H1 (cell line): ENCODE data around the gene COL4A2. TPM values are rescaled to one million over a fixed set of nuclear protein-coding genes. Genes with fewer than 3 reads are reported as not detected.

Experiments used
- CTCF ChIA-PET: fragments of 300-600 bp; sonication (Branson Sonifier 250); formaldehyde crosslinking; loops from one replicate; lab custom pipeline; 2021; ENCODE audit not compliant: partially characterized antibody; lab: Charles Lee
- POLR2A ChIA-PET: fragments of 300-600 bp; sonication (Branson Sonifier 250); formaldehyde crosslinking; loops from one replicate; lab custom pipeline; 2021; ENCODE audit warnings: inconsistent platforms; ENCODE audit not compliant: partially characterized antibody; lab: Charles Lee
- DNase-seq, 2 experiments: peaks; one replicate each; pipeline versions ENCODE4 v3.0.0 to v3.0.0-alpha.2; 2010 to 2022; ENCODE audit warnings: low spot score in 2 of 2, low read depth in 1 of 2, mixed read lengths in 1 of 2
- FAIRE-seq: peaks from 2 replicates; lab custom pipeline; 2011; peaks lifted over from hg19 to GRCh38; lab: Jason Lieb, UNC
- H2AFZ ChIP-seq: 2 replicates; pipeline ENCODE4 v1.8.1; 2012; ENCODE audit warnings: low read length, inconsistent platforms
- H2AK5ac ChIP-seq: 2 replicates; pipeline ENCODE4 v1.6.1; 2013; ENCODE audit warnings: low read depth, low read length
- H2BK120ac ChIP-seq: replicated peaks from 2 replicates; pipeline ENCODE3; 2013; ENCODE audit warnings: low read depth, low read length, inconsistent platforms
- H2BK12ac ChIP-seq: 2 replicates; pipeline ENCODE4 v1.6.1; 2013; ENCODE audit warnings: low read depth, low read length
- H2BK15ac ChIP-seq: 2 replicates; pipeline ENCODE4 v1.6.1; 2013; ENCODE audit warnings: low read length
- H2BK20ac ChIP-seq: 2 replicates; pipeline ENCODE4 v1.6.1; 2013; ENCODE audit warnings: low read length
- H2BK5ac ChIP-seq: 2 replicates; pipeline ENCODE4 v1.6.1; 2013; ENCODE audit warnings: low read depth, low read length
- H3K14ac ChIP-seq: 2 replicates; pipeline ENCODE4 v1.6.1; 2013; ENCODE audit warnings: inconsistent platforms; ENCODE audit not compliant: insufficient read length
- H3K18ac ChIP-seq: 2 replicates; pipeline ENCODE4 v1.6.1; 2013; ENCODE audit warnings: low read length; ENCODE audit errors: extremely low read depth
- H3K23ac ChIP-seq: 2 replicates; pipeline ENCODE4 v1.6.1; 2013; ENCODE audit warnings: inconsistent platforms; ENCODE audit not compliant: insufficient read length
- H3K23me2 ChIP-seq: 2 replicates; pipeline ENCODE4 v1.6.1; 2013; ENCODE audit warnings: low read depth, low read length
- H3K27ac ChIP-seq: 2 replicates; pipeline ENCODE4 v1.6.1; 2011; ENCODE audit warnings: low read depth, low read length, inconsistent platforms
- H3K27me3 ChIP-seq, 4 experiments: replicated peaks in 1 of 4; 1 replicate in 1 of 4; 2 replicates in 3 of 4; pipeline versions ENCODE4 v1.6.1 to v1.8.1; 2011 to 2013; ENCODE audit warnings: low read length in 3 of 4, mild to moderate bottlenecking in 3 of 4, inconsistent platforms in 2 of 4, mixed read lengths in 2 of 4, moderate library complexity in 1 of 4; ENCODE audit not compliant: control insufficient read depth in 3 of 4, insufficient read depth in 3 of 4; ENCODE audit errors: extremely low read depth in 1 of 4
- H3K36me3 ChIP-seq, 4 experiments: 2 replicates each; pipeline versions ENCODE4 v1.6.1 to v1.8.1; 2011 to 2013; ENCODE audit warnings: mild to moderate bottlenecking in 4 of 4, low read length in 3 of 4, moderate library complexity in 2 of 4, control low read depth in 1 of 4, inconsistent platforms in 1 of 4; ENCODE audit not compliant: insufficient read depth in 4 of 4, control insufficient read depth in 2 of 4
- H3K4ac ChIP-seq: replicated peaks from 2 replicates; pipeline ENCODE3; 2013; ENCODE audit warnings: low read length, low read depth, mixed read lengths, inconsistent platforms; ENCODE audit not compliant: insufficient read length
- H3K4me1 ChIP-seq, 4 experiments: replicated peaks in 1 of 4; 1 replicate in 1 of 4; 2 replicates in 3 of 4; pipeline versions ENCODE4 v1.6.1 to v1.8.1; 2011 to 2013; ENCODE audit warnings: low read length in 3 of 4, inconsistent platforms in 2 of 4, mixed read lengths in 1 of 4; ENCODE audit not compliant: insufficient read depth in 4 of 4, control insufficient read depth in 3 of 4
- H3K4me2 ChIP-seq, 2 experiments: 2 replicates each; pipeline versions ENCODE4 v1.6.1 to v1.8.1; 2011 to 2013; ENCODE audit warnings: low read depth in 2 of 2, low read length in 2 of 2, control low read depth in 1 of 2, inconsistent platforms in 1 of 2, mild to moderate bottlenecking in 1 of 2; ENCODE audit not compliant: insufficient read depth in 1 of 2
- H3K4me3 ChIP-seq, 4 experiments: fragments of 200-600, 300-600 bp in 1 of 4; sonication (generic), shearing (Covaris generic), sonication (Bioruptor Twin) in 1 of 4; 2 replicates each; pipeline versions ENCODE4 v1.5.1 to v1.8.1; 2011 to 2016; ENCODE audit warnings: low read length in 4 of 4, low read depth in 3 of 4, control low read depth in 2 of 4, inconsistent platforms in 2 of 4, mild to moderate bottlenecking in 2 of 4, mixed read lengths in 1 of 4, moderate library complexity in 1 of 4; ENCODE audit not compliant: insufficient read depth in 2 of 4; ENCODE audit errors: extremely low read depth in 1 of 4
- H3K56ac ChIP-seq: replicated peaks from 2 replicates; pipeline ENCODE3; 2013; ENCODE audit warnings: low read depth, mild to moderate bottlenecking, mixed read lengths, low read length, inconsistent platforms; ENCODE audit not compliant: insufficient read length
- H3K79me1 ChIP-seq: 2 replicates; pipeline ENCODE4 v1.6.1; 2013; ENCODE audit warnings: low read depth, low read length, control low read depth
- H3K79me2 ChIP-seq, 2 experiments: 2 replicates each; pipeline versions ENCODE4 v1.6.1 to v1.8.1; 2012 to 2013; ENCODE audit warnings: low read length in 2 of 2, mild to moderate bottlenecking in 2 of 2, inconsistent platforms in 1 of 2; ENCODE audit not compliant: insufficient read depth in 2 of 2, control insufficient read depth in 1 of 2
- H3K9ac ChIP-seq, 4 experiments: replicated peaks in 1 of 4; 1 replicate in 1 of 4; 2 replicates in 3 of 4; pipeline versions ENCODE4 v1.6.1 to v1.8.1; 2011 to 2013; ENCODE audit warnings: low read depth in 3 of 4, low read length in 3 of 4, control low read depth in 2 of 4, mild to moderate bottlenecking in 2 of 4, moderate library complexity in 2 of 4, inconsistent platforms in 1 of 4; ENCODE audit errors: extremely low read depth in 1 of 4
- H3K9me3 ChIP-seq, 2 experiments: 2 replicates each; pipeline versions ENCODE4 v1.6.1 to v1.8.1; 2012 to 2013; ENCODE audit warnings: mild to moderate bottlenecking in 2 of 2, moderate library complexity in 2 of 2, control low read depth in 1 of 2, inconsistent platforms in 1 of 2, low read depth in 1 of 2, low read length in 1 of 2, mixed read lengths in 1 of 2; ENCODE audit not compliant: insufficient read depth in 2 of 2
- H4K20me1 ChIP-seq, 2 experiments: replicated peaks in 1 of 2; 2 replicates each; pipeline versions ENCODE3 to v1.8.1; 2011 to 2013; ENCODE audit warnings: inconsistent platforms in 2 of 2, low read length in 2 of 2, mild to moderate bottlenecking in 1 of 2; ENCODE audit not compliant: insufficient read depth in 2 of 2, control insufficient read depth in 1 of 2
- H4K5ac ChIP-seq: 2 replicates; pipeline ENCODE4 v1.6.1; 2013; ENCODE audit warnings: low read length, low read depth, mixed read lengths, inconsistent platforms; ENCODE audit not compliant: insufficient read length
- H4K8ac ChIP-seq: 2 replicates; pipeline ENCODE4 v1.8.0; 2013; ENCODE audit warnings: mild to moderate bottlenecking, moderate library complexity, low read length, inconsistent platforms; ENCODE audit not compliant: insufficient read depth; ENCODE audit errors: extremely low read depth
- H4K91ac ChIP-seq: replicated peaks from 2 replicates; pipeline ENCODE3; 2013; ENCODE audit warnings: low read length, mixed read lengths, inconsistent platforms; ENCODE audit not compliant: insufficient read length
- JUN ChIP-seq: IDR thresholded peaks from 2 replicates; pipeline ENCODE4 v1.6.1; 2011; ENCODE audit warnings: low read depth, mild to moderate bottlenecking, improper control_type of control experiment, low read length
- POLR2A ChIP-seq, 2 experiments: IDR thresholded peaks; 1 replicate in 1 of 2; 2 replicates in 1 of 2; pipeline ENCODE4 v1.6.1; 2011; ENCODE audit warnings: low read depth in 2 of 2, low read length in 2 of 2, mild to moderate bottlenecking in 2 of 2; ENCODE audit errors: control extremely low read depth in 1 of 2
- WGBS, 2 experiments: shearing (Covaris generic) in 1 of 2; methylation state at CpG; one replicate each; pipeline versions ENCODE4 v1.1.6 to v1.1.7; 2013 to 2015; ENCODE audit warnings: low lambda C conversion rate in 2 of 2, mixed read lengths in 2 of 2, inconsistent platforms in 1 of 2, low coverage in 1 of 2, missing lambda C conversion rate in 1 of 2; ENCODE audit not compliant: insufficient replicate concordance in 2 of 2, insufficient coverage in 1 of 2, insufficient read length in 1 of 2; ENCODE audit errors: extremely low coverage in 1 of 2, missing lambda C conversion rate in 1 of 2; 5-methylcytosine and 5-hydroxymethylcytosine counted together
- polyA plus RNA-seq, 7 experiments: library from polyadenylated mRNA; depleted of rRNA in 3 of 7; stranded (reverse) in 5 of 7; unstranded in 2 of 7; fragments of >200 nt in 5 of 7; fragments of 200-250 nt in 2 of 7; gene quantifications; 1 replicate in 5 of 7; 2 replicates in 1 of 7; 4 replicates in 1 of 7; pipeline versions ENCODE4 v1.2.1 to v1.2.3, GENCODE V29; 2011 to 2013; ENCODE audit warnings: missing spikeins in 2 of 7, mixed read lengths in 2 of 7
- total RNA-seq: library from RNA; stranded (reverse); fragmentation: NEBNext Ultra II Directional; extraction: Animal tissue kit (Norgen Biotek cat#: 25700); gene quantifications from 2 replicates; pipeline ENCODE4 v1.2.1, GENCODE V29; 2021

COL4A2 gene
- total and polyA plus RNA-seq, 2 of the 8 experiments (the other 6 are each of a cell fraction or from before 2014, with no cell fraction given), result 80.4 to 87.3 TPM

DNA sequence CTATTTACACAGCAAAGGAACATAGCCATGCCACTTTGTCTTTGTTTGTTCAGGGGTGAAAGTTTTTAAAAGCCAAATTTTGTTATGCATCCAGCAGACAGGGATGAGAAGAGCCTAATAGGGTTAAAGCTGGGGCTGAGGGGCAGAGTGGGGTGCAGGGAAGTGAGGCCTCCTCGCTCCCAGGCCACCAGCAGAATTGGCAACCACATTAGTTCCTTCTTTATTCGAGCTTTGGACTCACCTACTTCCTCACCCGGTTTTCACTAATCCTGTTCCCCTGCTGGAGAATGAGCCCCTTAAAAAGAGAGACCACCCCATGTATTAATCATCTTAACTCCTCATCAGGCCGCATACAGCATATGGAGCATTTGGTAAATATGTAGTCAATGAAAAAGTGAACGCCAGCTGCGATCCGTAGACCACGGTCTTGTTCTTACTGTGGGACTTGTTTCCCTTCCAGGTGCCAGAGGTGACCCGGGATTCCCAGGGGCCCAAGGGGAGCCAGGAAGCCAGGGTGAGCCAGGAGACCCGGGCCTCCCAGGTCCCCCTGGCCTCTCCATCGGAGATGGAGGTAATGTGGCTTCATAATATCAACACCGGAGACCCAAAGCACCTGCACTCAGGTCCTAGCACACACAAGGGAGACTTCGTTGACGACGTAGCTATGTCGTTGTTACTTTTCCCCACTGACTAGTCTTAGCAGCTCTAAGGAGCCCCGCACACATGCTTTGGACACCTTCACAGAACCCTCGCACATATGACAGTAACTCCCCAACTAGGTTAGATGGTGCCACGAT is 142.3 kb downstream of the COL4A2 start:
- no peak overlapping the region for H3K56ac ChIP-seq
- DNase-seq, result no peak
- FAIRE-seq, result no peak
- H4K5ac ChIP-seq, result no peak overlapping the region
- WGBS, 2 experiments, result 89% methylated on average over 19 of the region's 19 CpGs; no CpG with 5 or more reads in 1 of the 2 experiments
- peaks cover 0 to 3% (median 0%) of the 10 kb centered on the region in 4 experiments; a peak in 2 of 7 replicates for H3K4me1 ChIP-seq
- no peak overlapping the region for H2BK12ac ChIP-seq
- H4K20me1 ChIP-seq, result no peaks in the 10 kb centered on the region
- no peak overlapping the region for H2BK20ac ChIP-seq
- H3K23ac ChIP-seq, result no peak overlapping the region
- H3K27ac ChIP-seq, result no peak overlapping the region
- no peak overlapping the region for H3K9ac ChIP-seq
- H3K27me3 ChIP-seq, result no peaks in the 10 kb centered on the region
- H3K18ac ChIP-seq, result no peak overlapping the region
- no peak overlapping the region for H3K4me3 ChIP-seq
- POLR2A ChIA-PET, result no interaction called here
- H3K9me3 ChIP-seq, result no peaks in the 10 kb centered on the region
- no peak overlapping the region for H2AFZ ChIP-seq
- H3K4me2 ChIP-seq, result no peak overlapping the region
- no peak overlapping the region for H3K4ac ChIP-seq
- no peaks in the 10 kb centered on the region for H3K23me2 ChIP-seq
- no peaks in the 10 kb centered on the region for H3K79me1 ChIP-seq
- H4K91ac ChIP-seq, result no peak overlapping the region
- H3K36me3 ChIP-seq, result peaks cover 0 to 4% (median 0%) of the 10 kb centered on the region in 4 experiments; a peak in 3 of 8 replicates
- H4K8ac ChIP-seq, result no peak overlapping the region
- CTCF ChIA-PET, result interaction anchor here (0.6 to 1.6 kb wide), 5 partner anchors 23 to 228 kb away, joined by 3 to 4 read pairs (median 3); no protein-coding TSS in a partner anchor
- no peak overlapping the region for H3K14ac ChIP-seq
- H2BK120ac ChIP-seq, result no peak overlapping the region
- H2AK5ac ChIP-seq, result no peak overlapping the region
- H2BK15ac ChIP-seq, result no peak overlapping the region
- TF ChIP-seq JUN, result no peak
- TF ChIP-seq POLR2A (IDR thresholded peaks at IDR 0.05; ENCODE audit: control extremely low read depth in 1 of 2, low read depth in 2 of 2, low read length in 2 of 2), result 0 out of 3 replicates have a peak, but pooled peaks of 1 of the 2 experiments have one; percentile 6
- no peaks in the 10 kb centered on the region for H3K79me2 ChIP-seq
- no peak overlapping the region for H2BK5ac ChIP-seq
